Thyroid gland (tissue), 4 donors: ENCODE measurements around the gene SCGB1A1.

Experiments
- POLR2A ChIP-seq, 2 donors: fragments of 450-650 bp; IDR thresholded peaks; one replicate each; pipeline ENCODE4 v1.6.1; 2017; ENCODE audit warnings: antibody characterized with exemption in 2 of 2, mild to moderate bottlenecking in 2 of 2, moderate library complexity in 1 of 2
- TF ChIP-seq, protein P1 (sequence below), 6 experiments: fragments of 200-600 bp in 3 of 6; fragments of 450-650 bp in 3 of 6; sonication (generic) in 3 of 6; IDR thresholded peaks; one replicate each; pipeline ENCODE4 v1.5.1; 2016 to 2019; ENCODE audit warnings: antibody characterized with exemption in 6 of 6, mild to moderate bottlenecking in 2 of 6, inconsistent platforms in 1 of 6, moderate library complexity in 1 of 6

DNA sequence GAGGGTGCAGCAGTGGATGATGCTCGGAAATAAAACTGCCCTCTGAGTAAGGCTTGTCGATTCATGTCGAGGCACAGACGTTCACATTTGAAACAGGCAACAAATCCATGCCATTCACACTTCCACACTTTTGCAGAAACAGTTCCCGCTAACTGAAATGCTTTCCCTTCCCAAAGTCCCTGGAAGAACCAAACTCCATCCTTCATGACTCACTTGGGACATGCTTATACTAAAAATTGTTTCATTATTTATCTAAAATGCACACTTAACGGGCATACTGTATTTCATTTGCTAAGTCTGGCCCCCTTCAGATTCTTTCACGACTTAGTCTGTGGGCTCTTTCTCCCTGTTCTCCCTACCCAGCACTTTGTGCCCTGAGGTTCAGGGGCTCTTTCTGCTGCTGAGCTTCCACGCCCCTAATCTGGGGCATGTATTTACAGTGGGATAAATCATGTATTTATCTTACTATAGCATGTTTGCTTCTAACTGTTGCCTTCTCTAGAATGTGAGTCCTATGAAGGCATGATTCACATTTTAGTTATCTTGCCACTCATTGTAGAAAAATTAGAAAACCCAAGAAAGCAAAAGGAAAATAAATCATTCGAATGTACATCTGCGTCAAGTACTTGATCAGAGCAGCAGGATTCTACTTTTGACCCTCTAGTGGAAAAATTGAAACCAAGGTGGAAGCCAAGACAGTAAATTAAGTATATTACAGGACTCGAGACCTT lies 12.5 kb downstream of the SCGB1A1 start:
- TF ChIP-seq, protein P1, sequence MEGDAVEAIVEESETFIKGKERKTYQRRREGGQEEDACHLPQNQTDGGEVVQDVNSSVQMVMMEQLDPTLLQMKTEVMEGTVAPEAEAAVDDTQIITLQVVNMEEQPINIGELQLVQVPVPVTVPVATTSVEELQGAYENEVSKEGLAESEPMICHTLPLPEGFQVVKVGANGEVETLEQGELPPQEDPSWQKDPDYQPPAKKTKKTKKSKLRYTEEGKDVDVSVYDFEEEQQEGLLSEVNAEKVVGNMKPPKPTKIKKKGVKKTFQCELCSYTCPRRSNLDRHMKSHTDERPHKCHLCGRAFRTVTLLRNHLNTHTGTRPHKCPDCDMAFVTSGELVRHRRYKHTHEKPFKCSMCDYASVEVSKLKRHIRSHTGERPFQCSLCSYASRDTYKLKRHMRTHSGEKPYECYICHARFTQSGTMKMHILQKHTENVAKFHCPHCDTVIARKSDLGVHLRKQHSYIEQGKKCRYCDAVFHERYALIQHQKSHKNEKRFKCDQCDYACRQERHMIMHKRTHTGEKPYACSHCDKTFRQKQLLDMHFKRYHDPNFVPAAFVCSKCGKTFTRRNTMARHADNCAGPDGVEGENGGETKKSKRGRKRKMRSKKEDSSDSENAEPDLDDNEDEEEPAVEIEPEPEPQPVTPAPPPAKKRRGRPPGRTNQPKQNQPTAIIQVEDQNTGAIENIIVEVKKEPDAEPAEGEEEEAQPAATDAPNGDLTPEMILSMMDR (IDR thresholded peaks at IDR 0.05), result no peak
- TF ChIP-seq POLR2A (IDR thresholded peaks at IDR 0.05), result no peak
